DMS79 (cell line): ENCODE measurements around the gene PTPRR.

ENCODE experiments used
- DNase-seq: peaks from one replicate; lab custom pipeline; 2025; lab: John Stamatoyannopoulos, UW

The PTPRR gene

DNA sequence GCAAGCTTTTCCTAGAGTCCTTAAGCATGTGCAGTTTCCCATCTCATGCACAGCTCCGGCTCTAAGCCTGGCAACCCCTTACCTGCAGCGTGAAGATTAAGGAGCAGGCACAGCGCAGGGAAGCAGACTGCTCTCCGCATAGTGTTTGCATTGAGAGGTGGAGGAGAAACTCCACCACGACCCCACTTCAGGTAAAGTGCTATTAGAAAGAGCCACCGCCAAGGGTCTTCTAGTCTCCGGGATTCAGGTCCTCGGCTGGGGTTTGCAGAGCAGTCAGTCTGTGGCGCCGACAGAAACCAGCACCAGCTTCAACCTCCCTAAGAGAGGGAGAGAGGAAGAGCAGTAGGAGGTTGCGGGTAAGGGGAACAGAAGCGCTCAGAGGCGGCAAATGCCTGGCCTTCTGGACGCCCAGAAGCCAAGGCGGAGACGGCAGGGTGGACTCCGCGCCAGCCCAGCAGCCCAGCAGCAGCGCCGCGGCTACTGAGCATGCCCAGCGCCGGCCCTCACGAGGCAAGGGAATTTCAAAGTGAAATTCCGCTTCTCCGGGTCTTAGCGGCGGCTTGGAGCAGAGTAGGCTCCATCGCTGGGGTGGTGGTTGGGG is at the start of gene PTPRR:
TSS of gene PTPRR (minus strand) at position 488 of the 601 bp plus-strand sequence. CDS start at position 140, 348 bp downstream.
- DNase-seq: no peak

- no peak for DNase-seq
Measured at GRCh38 chr12:70966996-70967790, 46.7 kb upstream of the PTPRR start.

- DNase-seq: no peak
Measured at GRCh38 chr12:70966046-70966445, 45.5 kb upstream of the PTPRR start.

- DNase-seq: no peak
Measured at GRCh38 chr12:70964867-70965510, 44.5 kb upstream of the PTPRR start.

DNA sequence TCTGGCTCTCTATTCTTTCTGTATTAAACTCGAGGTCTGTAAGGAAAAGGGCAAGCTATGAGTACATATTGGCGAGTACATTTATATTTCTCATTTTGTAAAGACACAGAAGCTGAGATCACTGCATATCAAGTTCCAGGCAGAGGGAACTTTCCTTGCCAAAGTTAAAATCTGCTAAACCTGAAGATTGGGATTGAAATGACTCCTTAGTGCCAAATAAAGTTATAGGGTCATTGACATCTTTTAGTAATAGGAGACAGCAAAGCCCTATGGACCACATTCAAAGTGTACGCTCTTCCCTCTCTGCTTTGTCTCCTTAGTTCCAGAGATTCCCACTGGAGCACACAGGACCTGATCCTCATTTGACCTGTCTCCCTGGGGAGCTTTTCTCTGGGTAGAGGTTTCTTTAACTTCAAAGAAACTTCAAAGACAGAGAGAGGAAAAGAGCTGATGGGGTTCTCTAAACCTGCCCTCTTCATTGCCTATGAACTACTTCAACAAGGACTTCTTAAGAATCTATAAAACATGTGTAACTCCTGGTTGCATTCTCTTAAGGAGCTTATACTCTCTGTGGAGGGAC is 42.6 kb upstream of the PTPRR start:
- no peak for DNase-seq

GRCh38 chr12:70962226-70962794 is 41.8 kb upstream of the PTPRR start:
- DNase-seq: no peak

DNA sequence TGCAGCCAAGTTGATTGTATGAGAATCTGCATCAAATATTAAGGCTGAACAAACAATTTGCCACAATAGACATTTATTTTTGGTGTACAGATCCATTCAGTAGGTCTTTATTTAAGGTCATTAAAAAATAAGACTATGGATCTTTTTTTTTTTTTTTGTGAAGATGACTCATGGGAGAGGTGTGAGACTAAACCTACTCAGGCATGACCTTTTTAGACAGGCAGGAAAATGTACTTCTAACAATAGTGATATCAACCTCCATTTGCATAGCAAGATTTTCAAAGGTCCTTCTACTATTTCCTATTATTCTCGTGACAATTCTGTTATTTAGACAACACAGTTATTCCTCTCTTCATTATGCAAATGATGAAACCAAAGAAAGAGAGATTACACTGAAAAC is 39.9 kb upstream of the PTPRR start:
- DNase-seq: no peak

- DNase-seq: no peak
Measured at GRCh38 chr12:70955415-70955814, 34.9 kb upstream of the PTPRR start.

DNA sequence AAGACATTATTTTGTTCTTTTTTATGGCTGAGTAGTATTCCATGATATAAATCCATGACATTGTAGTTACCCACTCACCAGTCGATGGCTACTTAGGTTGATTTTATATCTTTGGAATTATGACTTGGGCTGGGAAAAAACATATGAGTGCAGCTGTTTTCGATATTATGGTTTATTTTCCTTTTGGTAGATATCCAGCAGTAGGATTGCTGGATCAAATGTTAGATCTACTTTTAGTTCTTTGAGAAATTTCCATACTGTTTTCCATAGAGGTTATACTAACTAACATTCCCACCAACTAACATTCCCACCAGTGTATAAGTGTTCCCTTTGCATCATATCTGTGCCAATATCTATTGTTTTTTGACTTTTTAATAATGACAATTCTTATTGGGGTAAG is 29.9 kb upstream of the PTPRR start:
- DNase-seq: no peak

- no peak for DNase-seq
Measured at GRCh38 chr12:70948976-70949336, 28.4 kb upstream of the PTPRR start.

DNA sequence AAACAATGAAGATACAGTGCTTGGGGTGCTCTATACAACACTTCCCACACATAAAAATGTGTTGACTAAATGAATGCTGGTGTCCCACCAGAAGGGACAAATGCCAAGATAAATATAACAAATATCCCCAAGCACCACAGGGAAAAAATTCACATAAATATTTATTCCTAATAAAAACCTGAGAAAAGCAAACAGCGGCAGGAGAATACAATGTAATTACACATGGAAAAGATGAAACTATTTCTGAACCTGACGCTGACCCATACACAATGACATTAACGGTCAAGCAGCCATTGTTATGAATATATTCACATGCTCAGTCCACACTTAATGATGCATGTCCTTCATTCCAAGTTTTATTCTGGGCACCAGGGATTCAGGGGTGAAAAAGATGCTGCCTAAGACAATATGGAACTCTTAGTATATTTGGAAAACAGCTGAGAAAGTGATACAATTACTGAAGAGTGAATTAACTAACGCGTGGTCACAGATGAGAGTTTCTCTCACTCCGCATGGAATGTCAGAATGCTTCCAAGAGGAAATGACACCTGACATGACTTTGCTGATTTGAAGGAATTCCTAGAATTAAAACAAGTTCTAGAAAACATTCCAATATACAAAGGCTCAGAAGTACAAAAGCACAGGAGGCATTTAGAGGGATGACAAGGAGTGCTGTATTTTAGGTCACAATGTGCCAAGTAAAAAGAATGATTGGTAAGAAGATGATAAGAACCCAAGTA is 27.9 kb upstream of the PTPRR start:
- DNase-seq: no peak

DNA sequence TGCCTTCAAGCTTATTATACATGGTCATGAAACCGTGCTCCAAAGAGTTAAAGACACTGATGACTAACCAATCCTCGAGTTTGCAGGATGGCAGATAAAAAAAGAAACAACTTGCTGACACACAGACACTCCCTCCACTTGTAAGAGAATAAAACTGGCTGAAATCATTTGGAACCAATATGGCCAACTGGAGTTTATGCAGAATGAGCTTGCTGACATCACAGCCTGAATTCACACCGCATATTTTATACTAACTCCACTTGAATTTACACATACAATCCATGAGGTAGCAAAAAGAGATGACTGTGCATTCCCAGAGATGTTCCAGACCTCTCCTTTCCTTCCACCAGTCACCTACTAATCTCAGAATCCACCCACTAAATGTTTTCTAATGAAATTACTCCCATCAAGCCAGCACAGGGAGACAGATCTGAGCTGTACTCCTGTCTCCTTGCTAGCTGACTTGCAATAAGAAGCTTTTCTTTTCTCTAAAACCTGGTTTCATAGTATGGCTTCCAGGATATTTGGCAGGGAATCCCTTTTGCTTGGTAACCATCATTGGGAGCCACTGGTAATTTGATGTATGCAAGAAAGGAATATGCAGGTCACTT is 15.8 kb upstream of the PTPRR start:
- no peak for DNase-seq

- no peak for DNase-seq
Measured at GRCh38 chr12:70933133-70933532, 12.6 kb upstream of the PTPRR start.

DNA sequence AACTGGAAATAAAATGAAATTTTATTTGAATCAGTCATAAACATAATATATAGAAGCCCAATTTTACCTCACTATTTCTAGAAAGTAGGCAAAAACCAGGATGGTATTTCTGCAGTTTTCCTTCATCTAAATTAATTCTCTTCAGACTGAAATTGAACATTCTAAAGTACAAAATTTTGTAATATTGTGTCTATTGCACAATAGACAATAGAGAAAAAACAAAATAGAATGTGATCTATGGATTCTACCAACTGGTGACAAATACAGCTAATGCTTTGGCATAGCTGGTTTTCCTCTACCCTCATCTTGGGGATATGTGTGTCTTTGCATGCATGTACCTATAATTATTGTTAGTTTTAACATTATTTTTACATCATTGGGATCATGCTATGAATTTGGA is 8.5 kb upstream of the PTPRR start:
- no peak for DNase-seq

GRCh38 chr12:70928071-70928470 is 7.5 kb upstream of the PTPRR start:
- DNase-seq: no peak

DNA sequence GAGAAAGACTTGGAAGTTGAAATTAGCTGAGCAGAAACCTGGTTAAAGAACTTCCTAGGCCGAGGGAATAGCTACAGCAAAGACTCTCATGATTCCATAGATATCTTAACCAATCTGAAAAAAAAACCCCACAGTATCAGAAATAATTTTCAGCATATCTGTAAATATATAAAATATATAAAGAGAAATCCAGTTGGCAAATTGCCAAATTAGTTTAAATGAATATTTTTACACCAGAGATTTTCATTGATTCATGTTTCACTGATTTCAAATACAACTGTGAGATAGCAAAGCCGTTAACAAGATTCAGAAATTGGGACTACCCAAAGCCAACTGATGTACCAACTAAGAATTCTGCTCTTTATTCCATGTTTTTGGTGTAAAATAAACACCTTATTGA is 6.8 kb upstream of the PTPRR start:
- no peak for DNase-seq

DNA sequence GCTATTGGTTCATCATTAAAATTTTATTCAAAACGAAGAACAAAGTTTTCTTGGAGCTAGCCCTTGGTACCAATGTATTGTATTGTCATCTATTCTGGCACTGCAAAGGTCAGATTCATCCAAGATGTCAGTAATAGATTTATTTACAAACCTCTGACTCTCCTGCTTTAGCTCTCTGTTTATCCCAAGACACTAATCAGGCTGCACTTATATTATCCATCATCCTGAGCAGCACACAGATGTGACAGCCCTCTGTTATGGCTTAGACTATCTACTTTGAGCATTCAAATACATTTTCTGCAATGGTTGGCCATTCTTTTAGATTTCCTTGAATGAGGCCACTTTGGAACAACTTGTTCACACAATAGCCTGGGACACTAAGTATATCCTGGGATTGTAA is 5.0 kb upstream of the PTPRR start:
- no peak for DNase-seq

GRCh38 chr12:70920891-70921290 is 353 bp upstream of the PTPRR start:
- DNase-seq: no peak

DNA sequence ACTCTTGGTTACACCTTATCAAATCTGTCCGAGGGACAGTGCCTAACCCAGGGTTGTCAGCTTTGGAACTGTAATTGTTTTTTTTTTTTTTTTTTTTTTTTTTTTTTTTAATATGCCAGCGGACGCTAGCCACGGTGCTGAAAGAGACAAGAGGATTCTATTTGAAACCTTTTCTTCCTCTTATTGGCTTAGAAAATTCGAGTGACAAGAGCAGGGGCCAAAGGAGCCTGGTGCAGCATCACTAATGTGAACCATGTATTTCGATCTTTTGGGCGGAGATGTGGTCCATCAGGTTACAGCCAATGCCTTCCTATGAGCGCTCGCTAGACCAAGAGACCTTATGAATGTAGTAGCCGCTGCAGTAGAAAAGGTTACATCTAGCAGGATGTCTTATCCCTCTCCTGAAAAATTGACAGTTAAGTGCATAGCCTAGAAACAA is 922 bp downstream of the PTPRR start:
- no peak for DNase-seq

- DNase-seq: no peak
Measured at GRCh38 chr12:70919176-70919575, 1.4 kb downstream of the PTPRR start.

- DNase-seq: no peak
Measured at GRCh38 chr12:70918321-70918720, 2.2 kb downstream of the PTPRR start.
